GM19193 (cell line): ENCODE results near the gene MLPH.

Experiments
- POLR2A ChIP-seq: IDR thresholded peaks from 4 replicates; pipeline ENCODE4 v1.6.1; 2011; ENCODE audit not compliant: insufficient read depth, insufficient read length; ENCODE audit errors: extremely low read depth

Gene MLPH

GRCh38 chr2:237486819-237487448 lies at the start of gene MLPH:
Gene MLPH (plus strand): TSS chr2:237487251. CDS start chr2:237493427, 6,176 bp downstream.
- no peak for TF ChIP-seq POLR2A

- TF ChIP-seq POLR2A: no peak
Measured at GRCh38 chr2:237437566-237437965, 49.5 kb upstream of the MLPH start.

GRCh38 chr2:237438080-237438940 lies 48.7 kb upstream of the MLPH start:
- no peak for TF ChIP-seq POLR2A

GRCh38 chr2:237440819-237441281 lies 46.2 kb upstream of the MLPH start:
- TF ChIP-seq POLR2A: no peak

- no peak for TF ChIP-seq POLR2A
Measured at GRCh38 chr2:237441605-237442274, 45.3 kb upstream of the MLPH start.

GRCh38 chr2:237444071-237444470 lies 43.0 kb upstream of the MLPH start:
- TF ChIP-seq POLR2A: no peak

GRCh38 chr2:237445611-237446337 lies 41.3 kb upstream of the MLPH start:
- no peak for TF ChIP-seq POLR2A

GRCh38 chr2:237446338-237446665 lies 40.7 kb upstream of the MLPH start:
- no peak for TF ChIP-seq POLR2A

- no peak for TF ChIP-seq POLR2A
Measured at GRCh38 chr2:237447496-237447895, 39.6 kb upstream of the MLPH start.

- no peak for TF ChIP-seq POLR2A
Measured at GRCh38 chr2:237448171-237448570, 38.9 kb upstream of the MLPH start.

GRCh38 chr2:237448626-237449025 lies 38.4 kb upstream of the MLPH start:
- no peak for TF ChIP-seq POLR2A

- no peak for TF ChIP-seq POLR2A
Measured at GRCh38 chr2:237449193-237449881, 37.7 kb upstream of the MLPH start.

GRCh38 chr2:237450108-237450507 lies 36.9 kb upstream of the MLPH start:
- no peak for TF ChIP-seq POLR2A

GRCh38 chr2:237450583-237450982 lies 36.5 kb upstream of the MLPH start:
- TF ChIP-seq POLR2A: no peak
